HG03342 (cell line): ENCODE results near the gene ACSF2.
A peak's percentile ranks its signal among the peaks of the same experiment; 100 is the strongest.

Source experiments
- ATAC-seq: cut with Tn5 transposase; IDR thresholded peaks from one replicate; pipeline ENCODE4 v1.9.1; 2021; ENCODE audit warnings: mild to moderate bottlenecking, moderate library complexity; ENCODE audit not compliant: unreplicated experiment

ACSF2 gene

GRCh38 chr17:50437409-50437808 is 11.4 kb downstream of the ACSF2 start:
- no peak for ATAC-seq

GRCh38 chr17:50439008-50439407 is 13.0 kb downstream of the ACSF2 start:
- no peak for ATAC-seq

- no peak for ATAC-seq
These were observed 14.3 kb downstream of the ACSF2 start for GRCh38 chr17:50440172-50440837.

GRCh38 chr17:50440838-50441829 is 15.1 kb downstream of the ACSF2 start:
- ATAC-seq, result no peak

GRCh38 chr17:50443505-50443974 is 17.5 kb downstream of the ACSF2 start:
- no peak for ATAC-seq

- no peak for ATAC-seq
These were observed 19.1 kb downstream of the ACSF2 start for GRCh38 chr17:50444841-50445715.

- no peak for ATAC-seq
These were observed 19.8 kb downstream of the ACSF2 start for GRCh38 chr17:50445730-50446325.

- ATAC-seq, result no peak
These were observed 22.0 kb downstream of the ACSF2 start for GRCh38 chr17:50447870-50448595.

GRCh38 chr17:50448643-50449042 is 22.6 kb downstream of the ACSF2 start:
- no peak for ATAC-seq

GRCh38 chr17:50451943-50452629 is 26.1 kb downstream of the ACSF2 start:
- ATAC-seq, result peak; percentile 13

- ATAC-seq, result peak; percentile 53
These were observed 26.7 kb downstream of the ACSF2 start for GRCh38 chr17:50452630-50453300.

GRCh38 chr17:50453901-50454300 is 27.9 kb downstream of the ACSF2 start:
- no peak for ATAC-seq

GRCh38 chr17:50457621-50458020 is 31.6 kb downstream of the ACSF2 start:
- ATAC-seq, result no peak

- no peak for ATAC-seq
These were observed 32.3 kb downstream of the ACSF2 start for GRCh38 chr17:50458270-50458669.

GRCh38 chr17:50458701-50459676 is 33.0 kb downstream of the ACSF2 start:
- ATAC-seq, result no peak

- no peak for ATAC-seq
These were observed 33.7 kb downstream of the ACSF2 start for GRCh38 chr17:50459756-50460155.

- no peak for ATAC-seq
These were observed 35.0 kb downstream of the ACSF2 start for GRCh38 chr17:50460831-50461526.
